GM08714 (cell line): Measurements from ENCODE around the gene NCAPD2.
"Not testable (repeated sequence)": the region's sequence is repeated elsewhere in the genome, so short reads cannot be mapped to it uniquely, and the experiment has no call there.

ENCODE experiments used
- H3K4me3 ChIP-seq: fragments of 200-500 bp; sonication (Bioruptor generic); 2 replicates; pipeline ENCODE4 v1.5.1; 2014; ENCODE audit warnings: mild to moderate bottlenecking, low read length, inconsistent platforms
- ZNF274 ChIP-seq: IDR thresholded peaks from 2 replicates; pipeline ENCODE4 v1.6.1; 2012; ENCODE audit warnings: mild to moderate bottlenecking, low read depth, low read length

NCAPD2 gene

GRCh38 chr12:6460751-6461371 lies 33.0 kb upstream of the NCAPD2 start:
- TF ChIP-seq ZNF274: no peak

GRCh38 chr12:6461401-6462233 lies 32.3 kb upstream of the NCAPD2 start:
- H3K4me3 ChIP-seq: peak overlapping the region; percentile 6; the same call in 1 of the 2 replicates
- TF ChIP-seq ZNF274: no peak

More at GRCh38 chr12:6460751-6461371, 33.0 kb upstream of the NCAPD2 start:
- H3K4me3 ChIP-seq: peak overlapping the region; percentile 6; the same call in 1 of the 2 replicates

GRCh38 chr12:6462234-6462995 lies 31.5 kb upstream of the NCAPD2 start:
- no peak for TF ChIP-seq ZNF274
- no peak overlapping the region; the same call in 1 of the 2 replicates for H3K4me3 ChIP-seq

- TF ChIP-seq ZNF274: no peak
These were observed 30.7 kb upstream of the NCAPD2 start for GRCh38 chr12:6463216-6463615.

GRCh38 chr12:6463858-6464257 lies 30.0 kb upstream of the NCAPD2 start:
- H3K4me3 ChIP-seq: no peak overlapping the region
- TF ChIP-seq ZNF274: no peak

More at GRCh38 chr12:6463216-6463615, 30.7 kb upstream of the NCAPD2 start:
- H3K4me3 ChIP-seq: no peak overlapping the region

- no peak overlapping the region for H3K4me3 ChIP-seq
- no peak for TF ChIP-seq ZNF274
These were observed 29.4 kb upstream of the NCAPD2 start for GRCh38 chr12:6464531-6464930.

- no peak for TF ChIP-seq ZNF274
- H3K4me3 ChIP-seq: no peak overlapping the region
These were observed 28.3 kb upstream of the NCAPD2 start for GRCh38 chr12:6465467-6466183.

- no peak for TF ChIP-seq ZNF274
These were observed 27.7 kb upstream of the NCAPD2 start for GRCh38 chr12:6466184-6466573.

GRCh38 chr12:6466751-6467150 lies 27.2 kb upstream of the NCAPD2 start:
- not testable (repeated sequence) for H3K4me3 ChIP-seq

More at GRCh38 chr12:6466184-6466573, 27.7 kb upstream of the NCAPD2 start:
- no peak overlapping the region for H3K4me3 ChIP-seq

GRCh38 chr12:6467571-6468282 lies 26.2 kb upstream of the NCAPD2 start:
- not testable (repeated sequence) for H3K4me3 ChIP-seq

- no peak for TF ChIP-seq ZNF274
- no peak overlapping the region for H3K4me3 ChIP-seq
These were observed 25.7 kb upstream of the NCAPD2 start for GRCh38 chr12:6468283-6468575.

- H3K4me3 ChIP-seq: peak overlapping the region; percentile 70
- no peak for TF ChIP-seq ZNF274
These were observed 24.8 kb upstream of the NCAPD2 start for GRCh38 chr12:6469092-6469491.

GRCh38 chr12:6469609-6470374 lies 24.1 kb upstream of the NCAPD2 start:
- TF ChIP-seq ZNF274: no peak
- peak overlapping the region; percentile 70 for H3K4me3 ChIP-seq
